Measurements from ENCODE around the gene GNAT2. TPM values are rescaled to one million over a fixed set of nuclear protein-coding genes. Genes with fewer than 3 reads are reported as not detected.
A peak's percentile ranks its signal among the peaks of the same experiment; 100 is the strongest.

Gene GNAT2
- total and polyA plus RNA-seq, 4 donors: 0.24 TPM; not detected in 3

- Histone ChIP-seq H3K9me3 (ENCODE audit: control insufficient read depth in 4 of 4, insufficient read depth in 3 of 4, low read length in 3 of 4) (no peaks in the 10 kb centered on the region), H3K27me3 (ENCODE audit: control insufficient read depth in 3 of 3, insufficient read depth in 3 of 3, low read length in 2 of 3) (no peaks in the 10 kb centered on the region), H3K36me3 (ENCODE audit: control insufficient read depth in 4 of 4, insufficient read depth in 4 of 4, low read length in 4 of 4) (peaks cover 0 to 2% (median 0%) of the 10 kb centered on the region in 4 donors), H3K27ac (ENCODE audit: low read depth in 1 of 2, low read length in 1 of 2) (peak overlapping the region; percentile 67 to 88), H3K4me3 (peak overlapping the region; percentile 51), H3K9ac (ENCODE audit: insufficient read depth in 1 of 2, low read length in 2 of 2) (peak overlapping the region in 1 of 2 donors; percentile 88), H3K4me1 (ENCODE audit: control insufficient read depth in 5 of 5, insufficient read depth in 5 of 5, low read length in 5 of 5) (peaks cover 0 to 61% (median 23%) of the 10 kb centered on the region in 5 donors)
- DNase-seq (peak; percentile 96 to 97 (median 97)), ATAC-seq (ENCODE audit: insufficient read depth, low FRiP score) (peak; percentile 79)
- no peak for TF ChIP-seq CTCF (IDR thresholded peaks at IDR 0.05; ENCODE audit: control extremely low read depth, extremely low read depth)
- WGBS, 2 donors: 1% methylated on average over 18 of the region's 18 CpGs
Observed at GRCh38 chr1:109620841-109621286, 1.4 kb upstream of the GNAT2 start.

GRCh38 chr1:109620401-109620791 lies 980 bp upstream of the GNAT2 start:
- 0% methylated on average over 9 of the region's 9 CpGs for WGBS, 2 donors
- peaks cover 0 to 56% (median 23%) of the 10 kb centered on the region in 5 donors for H3K4me1 ChIP-seq (ENCODE audit: control insufficient read depth in 5 of 5, insufficient read depth in 5 of 5, low read length in 5 of 5)
- DNase-seq (peak; percentile 68 to 80 (median 70)), ATAC-seq (ENCODE audit: insufficient read depth, low FRiP score) (peak; percentile 9)
- H3K4me3 ChIP-seq: peak overlapping the region; percentile 51
- no peaks in the 10 kb centered on the region for H3K27me3 ChIP-seq (ENCODE audit: control insufficient read depth in 3 of 3, insufficient read depth in 3 of 3, low read length in 2 of 3)
- TF ChIP-seq CTCF (IDR thresholded peaks at IDR 0.05; ENCODE audit: control extremely low read depth, extremely low read depth): no peak
- H3K27ac ChIP-seq (ENCODE audit: low read depth in 1 of 2, low read length in 1 of 2): peak overlapping the region; percentile 67 to 88
- H3K9me3 ChIP-seq (ENCODE audit: control insufficient read depth in 4 of 4, insufficient read depth in 3 of 4, low read length in 3 of 4): no peaks in the 10 kb centered on the region
- no peaks in the 10 kb centered on the region for H3K36me3 ChIP-seq (ENCODE audit: control insufficient read depth in 4 of 4, insufficient read depth in 4 of 4, low read length in 4 of 4)
- H3K9ac ChIP-seq (ENCODE audit: insufficient read depth in 1 of 2, low read length in 2 of 2): peak overlapping the region; percentile 68 to 88

- Histone ChIP-seq H3K27ac (ENCODE audit: low read depth in 1 of 2, low read length in 1 of 2) (peak overlapping the region; percentile 70 to 77), H3K4me1 (ENCODE audit: control insufficient read depth in 5 of 5, insufficient read depth in 5 of 5, low read length in 5 of 5) (peaks cover 0 to 42% (median 19%) of the 10 kb centered on the region in 5 donors), H3K4me3 (no peak overlapping the region), H3K27me3 (ENCODE audit: control insufficient read depth in 3 of 3, insufficient read depth in 3 of 3, low read length in 2 of 3) (no peaks in the 10 kb centered on the region), H3K9ac (ENCODE audit: insufficient read depth in 1 of 2, low read length in 2 of 2) (peak overlapping the region; percentile 68 to 81), H3K36me3 (ENCODE audit: control insufficient read depth in 4 of 4, insufficient read depth in 4 of 4, low read length in 4 of 4) (no peaks in the 10 kb centered on the region), H3K9me3 (ENCODE audit: control insufficient read depth in 4 of 4, insufficient read depth in 3 of 4, low read length in 3 of 4) (no peaks in the 10 kb centered on the region)
- WGBS, 2 donors: 38 to 46% methylated on average over 9 of the region's 9 CpGs
- no peak for ATAC-seq (ENCODE audit: insufficient read depth, low FRiP score)
- DNase-seq: no peak
- no peak for TF ChIP-seq CTCF (IDR thresholded peaks at IDR 0.05; ENCODE audit: control extremely low read depth, extremely low read depth)
Observed at GRCh38 chr1:109618661-109619575, 498 bp downstream of the GNAT2 start.
